Prostate gland (tissue), 2 donors: Measurements from ENCODE around the gene RTN4RL1.

Experiments
- CTCF ChIP-seq, 4 experiments: fragments of 200-600 bp in 2 of 4; fragments of 450-650 bp in 2 of 4; sonication (generic) in 2 of 4; IDR thresholded peaks; 1 replicate in 3 of 4; 2 replicates in 1 of 4; pipeline ENCODE4 v1.5.1; 2016 to 2019; ENCODE audit warnings: antibody characterized with exemption in 4 of 4, mild to moderate bottlenecking in 2 of 4, moderate library complexity in 2 of 4
- POLR2A ChIP-seq: fragments of 450-650 bp; IDR thresholded peaks from one replicate; pipeline ENCODE4 v1.6.1; 2016; ENCODE audit warnings: antibody characterized with exemption, mild to moderate bottlenecking

- no peak for TF ChIP-seq CTCF (IDR thresholded peaks at IDR 0.05)
- no peak for TF ChIP-seq POLR2A
Observed at GRCh38 chr17:1957037-1957436, 68.1 kb downstream of the RTN4RL1 start.
